Peyer's patch (tissue), 4 donors: Measurements from ENCODE around the gene ATG101.

Experiments
- POLR2A ChIP-seq, 2 donors: fragments of 450-650 bp; IDR thresholded peaks; one replicate each; pipeline ENCODE4 v1.5.1; 2017; ENCODE audit warnings: antibody characterized with exemption in 2 of 2, mild to moderate bottlenecking in 2 of 2, moderate library complexity in 2 of 2
- TF ChIP-seq, protein P1 (sequence below), 6 experiments: fragments of 450-650 bp in 4 of 6; fragments of 200-600 bp in 2 of 6; sonication (generic) in 1 of 6; IDR thresholded peaks; one replicate each; pipeline ENCODE4 v1.5.1; 2017 to 2019; ENCODE audit warnings: antibody characterized with exemption in 6 of 6, mild to moderate bottlenecking in 3 of 6, moderate library complexity in 1 of 6

DNA sequence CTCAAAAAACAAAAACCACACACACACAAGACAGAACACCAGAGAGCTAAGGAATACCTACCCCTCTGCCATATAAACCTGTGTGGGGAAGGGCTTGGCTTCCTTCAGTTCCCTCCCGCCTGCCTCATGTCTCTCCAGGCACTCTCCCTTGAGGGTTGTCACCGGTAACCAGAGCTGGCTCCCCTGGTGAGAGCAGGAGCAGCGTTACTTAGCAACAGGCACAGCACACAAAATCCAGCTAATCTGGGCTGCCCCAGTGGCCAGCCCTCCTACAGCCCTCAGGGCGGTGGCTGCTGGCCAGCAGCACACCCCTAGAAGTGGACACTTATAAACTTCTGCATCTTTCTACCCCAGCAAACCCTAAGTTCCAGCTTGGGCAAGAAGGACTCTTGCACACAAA is 40.1 kb upstream of the ATG101 start:
- TF ChIP-seq, protein P1, sequence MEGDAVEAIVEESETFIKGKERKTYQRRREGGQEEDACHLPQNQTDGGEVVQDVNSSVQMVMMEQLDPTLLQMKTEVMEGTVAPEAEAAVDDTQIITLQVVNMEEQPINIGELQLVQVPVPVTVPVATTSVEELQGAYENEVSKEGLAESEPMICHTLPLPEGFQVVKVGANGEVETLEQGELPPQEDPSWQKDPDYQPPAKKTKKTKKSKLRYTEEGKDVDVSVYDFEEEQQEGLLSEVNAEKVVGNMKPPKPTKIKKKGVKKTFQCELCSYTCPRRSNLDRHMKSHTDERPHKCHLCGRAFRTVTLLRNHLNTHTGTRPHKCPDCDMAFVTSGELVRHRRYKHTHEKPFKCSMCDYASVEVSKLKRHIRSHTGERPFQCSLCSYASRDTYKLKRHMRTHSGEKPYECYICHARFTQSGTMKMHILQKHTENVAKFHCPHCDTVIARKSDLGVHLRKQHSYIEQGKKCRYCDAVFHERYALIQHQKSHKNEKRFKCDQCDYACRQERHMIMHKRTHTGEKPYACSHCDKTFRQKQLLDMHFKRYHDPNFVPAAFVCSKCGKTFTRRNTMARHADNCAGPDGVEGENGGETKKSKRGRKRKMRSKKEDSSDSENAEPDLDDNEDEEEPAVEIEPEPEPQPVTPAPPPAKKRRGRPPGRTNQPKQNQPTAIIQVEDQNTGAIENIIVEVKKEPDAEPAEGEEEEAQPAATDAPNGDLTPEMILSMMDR (IDR thresholded peaks at IDR 0.05): no peak
- TF ChIP-seq POLR2A (IDR thresholded peaks at IDR 0.05): no peak
